IgD-negative memory B cell (primary cell): ENCODE measurements around the gene RERE. TPM values are rescaled to one million over a fixed set of nuclear protein-coding genes. Genes with fewer than 3 reads are reported as not detected.

Experiments
- H3K27ac Mint-ChIP-seq, 3 donors: one replicate each; pipeline ENCODE4 v1.8.0; 2020 to 2022; ENCODE audit warnings: mild to moderate bottlenecking in 3 of 3, mixed read lengths in 3 of 3, moderate library complexity in 1 of 3
- H3K27me3 Mint-ChIP-seq: one replicate; pipeline ENCODE4 v1.8.0; 2021; ENCODE audit warnings: mixed read lengths
- H3K36me3 Mint-ChIP-seq: one replicate; pipeline ENCODE4 v1.8.0; 2020; ENCODE audit warnings: mild to moderate bottlenecking, mixed read lengths
- H3K4me1 Mint-ChIP-seq, 3 donors: one replicate each; pipeline ENCODE4 v1.8.0; 2020 to 2022; ENCODE audit warnings: mixed read lengths in 3 of 3, mild to moderate bottlenecking in 1 of 3
- H3K4me3 Mint-ChIP-seq, 4 donors: one replicate each; pipeline ENCODE4 v1.8.0; 2020 to 2022; ENCODE audit warnings: mild to moderate bottlenecking in 4 of 4, mixed read lengths in 4 of 4, moderate library complexity in 3 of 4
- H3K9me3 Mint-ChIP-seq, 3 donors: one replicate each; pipeline ENCODE4 v1.8.0; 2020 to 2021; ENCODE audit warnings: mixed read lengths in 3 of 3, mild to moderate bottlenecking in 1 of 3
- polyA plus RNA-seq: library from polyadenylated mRNA; unstranded; fragments of 300-500 nt; fragmentation: Illumina TruSeq; gene quantifications from one replicate; pipeline ENCODE4 v1.2.3, GENCODE V29; 2021

The RERE gene
- polyA plus RNA-seq, 1 donor from 2014 or later, result 24.9 TPM

GRCh38 chr1:8423692-8424538, 393.5 kb downstream of the RERE start:
- Mint-ChIP-seq H3K27ac (peak overlapping the region; percentile 96 to 97 (median 96)), H3K27me3 (no peaks in the 10 kb centered on the region), H3K9me3 (no peaks in the 10 kb centered on the region), H3K4me3 (peak overlapping the region; percentile 88 to 94 (median 92)), H3K36me3 (no peaks in the 10 kb centered on the region), H3K4me1 (peaks cover 27 to 39% (median 34%) of the 10 kb centered on the region in 3 donors)

GRCh38 chr1:8423269-8423691, 394.2 kb downstream of the RERE start:
- H3K27ac Mint-ChIP-seq, result no peak overlapping the region
- no peak overlapping the region for H3K4me3 Mint-ChIP-seq
- no peaks in the 10 kb centered on the region for H3K36me3 Mint-ChIP-seq
- H3K27me3 Mint-ChIP-seq, result no peaks in the 10 kb centered on the region
- no peaks in the 10 kb centered on the region for H3K9me3 Mint-ChIP-seq
- peaks cover 29 to 38% (median 35%) of the 10 kb centered on the region in 3 donors for H3K4me1 Mint-ChIP-seq

- peaks cover 2% of the 10 kb centered on the region for H3K36me3 Mint-ChIP-seq
- no peak overlapping the region for H3K4me3 Mint-ChIP-seq
- H3K27me3 Mint-ChIP-seq, result no peaks in the 10 kb centered on the region
- peaks cover 28 to 36% (median 35%) of the 10 kb centered on the region in 3 donors for H3K4me1 Mint-ChIP-seq
- no peak overlapping the region for H3K27ac Mint-ChIP-seq
- no peaks in the 10 kb centered on the region for H3K9me3 Mint-ChIP-seq
Observed at GRCh38 chr1:8422510-8423268, 394.8 kb downstream of the RERE start.

GRCh38 chr1:8421721-8422120, 395.7 kb downstream of the RERE start:
- H3K4me1 Mint-ChIP-seq, result peaks cover 28 to 35% (median 35%) of the 10 kb centered on the region in 3 donors
- peaks cover 4% of the 10 kb centered on the region for H3K36me3 Mint-ChIP-seq
- no peak overlapping the region for H3K27ac Mint-ChIP-seq
- H3K27me3 Mint-ChIP-seq, result no peaks in the 10 kb centered on the region
- H3K9me3 Mint-ChIP-seq, result no peaks in the 10 kb centered on the region
- H3K4me3 Mint-ChIP-seq, result no peak overlapping the region

GRCh38 chr1:8420318-8420717, 397.1 kb downstream of the RERE start:
- H3K9me3 Mint-ChIP-seq, result no peaks in the 10 kb centered on the region
- H3K4me3 Mint-ChIP-seq, result no peak overlapping the region
- H3K36me3 Mint-ChIP-seq, result peaks cover 4% of the 10 kb centered on the region
- no peak overlapping the region for H3K27ac Mint-ChIP-seq
- H3K27me3 Mint-ChIP-seq, result no peaks in the 10 kb centered on the region
- H3K4me1 Mint-ChIP-seq, result peaks cover 28 to 32% (median 31%) of the 10 kb centered on the region in 3 donors

- Mint-ChIP-seq H3K36me3 (peaks cover 4% of the 10 kb centered on the region), H3K4me3 (peak overlapping the region in 2 of 4 donors; percentile 1 to 70), H3K27me3 (no peaks in the 10 kb centered on the region), H3K27ac (peak overlapping the region in 2 of 3 donors; percentile 61 to 78), H3K9me3 (no peaks in the 10 kb centered on the region), H3K4me1 (peaks cover 27 to 33% (median 29%) of the 10 kb centered on the region in 3 donors)
Observed at GRCh38 chr1:8419861-8420260, 397.6 kb downstream of the RERE start.

GRCh38 chr1:8419172-8419571, 398.3 kb downstream of the RERE start:
- Mint-ChIP-seq H3K9me3 (no peaks in the 10 kb centered on the region), H3K36me3 (peaks cover 4% of the 10 kb centered on the region), H3K27me3 (no peaks in the 10 kb centered on the region), H3K4me1 (peaks cover 21 to 26% (median 23%) of the 10 kb centered on the region in 3 donors), H3K4me3 (peak overlapping the region in 3 of 4 donors; percentile 19 to 66 (median 22)), H3K27ac (peak overlapping the region in 2 of 3 donors; percentile 61 to 78)

GRCh38 chr1:8418301-8418700, 399.1 kb downstream of the RERE start:
- Mint-ChIP-seq H3K36me3 (peaks cover 4% of the 10 kb centered on the region), H3K27me3 (no peaks in the 10 kb centered on the region), H3K9me3 (no peaks in the 10 kb centered on the region), H3K4me3 (no peak overlapping the region), H3K27ac (peak overlapping the region in 1 of 3 donors; percentile 8), H3K4me1 (peaks cover 21 to 26% (median 23%) of the 10 kb centered on the region in 3 donors)

- Mint-ChIP-seq H3K4me1 (peaks cover 21 to 26% (median 25%) of the 10 kb centered on the region in 3 donors), H3K36me3 (peaks cover 4% of the 10 kb centered on the region), H3K4me3 (peak overlapping the region in 3 of 4 donors; percentile 5 to 86 (median 8)), H3K9me3 (no peaks in the 10 kb centered on the region), H3K27me3 (no peaks in the 10 kb centered on the region), H3K27ac (peak overlapping the region in 2 of 3 donors; percentile 18 to 40)
Observed at GRCh38 chr1:8417625-8418024, 399.8 kb downstream of the RERE start.

- H3K27ac Mint-ChIP-seq, result peak overlapping the region in 2 of 3 donors; percentile 39 to 67
- H3K27me3 Mint-ChIP-seq, result no peaks in the 10 kb centered on the region
- no peaks in the 10 kb centered on the region for H3K9me3 Mint-ChIP-seq
- peaks cover 28 to 34% (median 29%) of the 10 kb centered on the region in 3 donors for H3K4me1 Mint-ChIP-seq
- H3K36me3 Mint-ChIP-seq, result peaks cover 4% of the 10 kb centered on the region
- peak overlapping the region in 1 of 4 donors; percentile 19 for H3K4me3 Mint-ChIP-seq
Observed at GRCh38 chr1:8416881-8417280, 400.6 kb downstream of the RERE start.

- Mint-ChIP-seq H3K9me3 (no peaks in the 10 kb centered on the region), H3K4me3 (peak overlapping the region in 2 of 4 donors; percentile 49 to 50), H3K27me3 (no peaks in the 10 kb centered on the region), H3K36me3 (peaks cover 4% of the 10 kb centered on the region), H3K4me1 (peaks cover 30 to 38% (median 30%) of the 10 kb centered on the region in 3 donors), H3K27ac (peak overlapping the region in 1 of 3 donors; percentile 39)
Observed at GRCh38 chr1:8415526-8416278, 401.7 kb downstream of the RERE start.

- peak overlapping the region in 2 of 4 donors; percentile 3 to 25 for H3K4me3 Mint-ChIP-seq
- no peaks in the 10 kb centered on the region for H3K27me3 Mint-ChIP-seq
- H3K4me1 Mint-ChIP-seq, result peaks cover 33 to 45% (median 38%) of the 10 kb centered on the region in 3 donors
- no peaks in the 10 kb centered on the region for H3K9me3 Mint-ChIP-seq
- H3K27ac Mint-ChIP-seq, result no peak overlapping the region
- H3K36me3 Mint-ChIP-seq, result no peaks in the 10 kb centered on the region
Observed at GRCh38 chr1:8412183-8412831, 405.1 kb downstream of the RERE start.

GRCh38 chr1:8411803-8412182, 405.6 kb downstream of the RERE start:
- Mint-ChIP-seq H3K36me3 (no peaks in the 10 kb centered on the region), H3K27me3 (no peaks in the 10 kb centered on the region), H3K27ac (no peak overlapping the region), H3K4me3 (no peak overlapping the region), H3K4me1 (peaks cover 31 to 44% (median 35%) of the 10 kb centered on the region in 3 donors), H3K9me3 (no peaks in the 10 kb centered on the region)

GRCh38 chr1:8410791-8411190, 406.6 kb downstream of the RERE start:
- H3K4me3 Mint-ChIP-seq, result peak overlapping the region in 2 of 4 donors; percentile 20 to 38
- peak overlapping the region in 1 of 3 donors; percentile 51 for H3K27ac Mint-ChIP-seq
- no peaks in the 10 kb centered on the region for H3K27me3 Mint-ChIP-seq
- H3K4me1 Mint-ChIP-seq, result peaks cover 28 to 39% (median 29%) of the 10 kb centered on the region in 3 donors
- no peaks in the 10 kb centered on the region for H3K36me3 Mint-ChIP-seq
- no peaks in the 10 kb centered on the region for H3K9me3 Mint-ChIP-seq
